Endodermal cell (in vitro differentiated cells): ENCODE measurements around the gene TCEAL8. TPM values are rescaled to one million over a fixed set of nuclear protein-coding genes. Genes with fewer than 3 reads are reported as not detected.
A peak's percentile ranks its signal among the peaks of the same experiment; 100 is the strongest.

Experiments used
- DNase-seq: peaks from one replicate; pipeline ENCODE4 v3.0.0-alpha.2; 2017
- H3K27ac ChIP-seq: 2 replicates; pipeline ENCODE4 v1.5.1; 2013; ENCODE audit warnings: mild to moderate bottlenecking, low read depth, low read length, moderate library complexity
- H3K27me3 ChIP-seq: 2 replicates; pipeline ENCODE4 v1.6.1; 2013; ENCODE audit warnings: mild to moderate bottlenecking, low read length, moderate library complexity; ENCODE audit not compliant: insufficient read depth, control insufficient read depth, poor library complexity, severe bottlenecking
- H3K36me3 ChIP-seq: 2 replicates; pipeline ENCODE4 v1.7.0; 2013; ENCODE audit warnings: mild to moderate bottlenecking, low read length, moderate library complexity; ENCODE audit not compliant: control insufficient read depth, insufficient read depth
- H3K4me1 ChIP-seq: one replicate; pipeline ENCODE4 v1.7.0; 2013; ENCODE audit warnings: low read length; ENCODE audit not compliant: control insufficient read depth, insufficient read depth
- H3K4me3 ChIP-seq: 2 replicates; pipeline ENCODE4 v1.5.1; 2013; ENCODE audit warnings: mild to moderate bottlenecking, low read length, moderate library complexity
- H3K9ac ChIP-seq: 2 replicates; pipeline ENCODE4 v1.6.1; 2013; ENCODE audit warnings: mild to moderate bottlenecking, low read length, moderate library complexity; ENCODE audit not compliant: poor library complexity, severe bottlenecking; ENCODE audit errors: extremely low read depth
- H3K9me3 ChIP-seq: 2 replicates; pipeline ENCODE4 v1.6.1; 2013; ENCODE audit warnings: mild to moderate bottlenecking, low read length, moderate library complexity; ENCODE audit not compliant: control insufficient read depth
- H3K27ac Mint-ChIP-seq: 2 replicates; pipeline ENCODE4 v1.8.0; 2020; ENCODE audit warnings: mixed read lengths
- H3K27me3 Mint-ChIP-seq: 2 replicates; pipeline ENCODE4 v1.8.0; 2021; ENCODE audit warnings: mild to moderate bottlenecking, mixed read lengths; ENCODE audit not compliant: insufficient read depth
- H3K36me3 Mint-ChIP-seq: 2 replicates; pipeline ENCODE4 v1.8.0; 2020; ENCODE audit warnings: low read depth, mixed read lengths
- H3K4me1 Mint-ChIP-seq: 2 replicates; pipeline ENCODE4 v1.8.0; 2020; ENCODE audit warnings: mixed read lengths
- H3K4me3 Mint-ChIP-seq: 2 replicates; pipeline ENCODE4 v1.8.0; 2020; ENCODE audit warnings: mild to moderate bottlenecking, moderate library complexity, mixed read lengths
- H3K9me3 Mint-ChIP-seq: 2 replicates; pipeline ENCODE4 v1.8.0; 2020; ENCODE audit warnings: mild to moderate bottlenecking, mixed read lengths
- WGBS, 2 experiments: methylation state at CpG; one replicate each; pipeline versions ENCODE4 v1.1.5 to v1.1.7; 2013; ENCODE audit warnings: missing lambda C conversion rate in 2 of 2, mixed read lengths in 1 of 2; ENCODE audit not compliant: insufficient coverage in 1 of 2, insufficient read length in 1 of 2; 5-methylcytosine and 5-hydroxymethylcytosine counted together
- long read RNA-seq, 4 experiments: library from polyadenylated mRNA in 2 of 4; library from RNA in 1 of 4; library from capped mRNA in 1 of 4; stranded (forward) in 3 of 4; unstranded in 1 of 4; transcript quantifications; one replicate each; pipeline ENCODE4 v2.0.0, GENCODE V29; 2020 to 2021; ENCODE audit warnings: inconsistent platforms in 1 of 4
- polyA plus RNA-seq, 2 experiments: library from polyadenylated mRNA; stranded (reverse); fragments of 50-300 nt; gene quantifications; one replicate each; pipeline ENCODE4 v1.2.3, GENCODE V29; 2013
- total RNA-seq, 2 donors: library from RNA; stranded (reverse); fragmentation: NEBNext Ultra II Directional in 1 of 2; extraction: Animal tissue kit (Norgen Biotek cat#: 25700) in 1 of 2; gene quantifications; 2 replicates in 1 of 2; 3 replicates in 1 of 2; pipeline ENCODE4 v1.2.1, GENCODE V29; 2021
- TF ChIP-seq, protein P1 (sequence below): fragments of 200-600 bp; sonication (generic); conservative IDR thresholded peaks from 2 replicates; pipeline ENCODE4 v1.5.0; 2021; ENCODE audit warnings: antibody characterized with exemption, mild to moderate bottlenecking

TCEAL8 gene
- 100 to 1,000 TPM in 1 of 2 donors, 10 to 100 TPM in 1; 81.4 to 113 TPM for total RNA-seq
- 89.3 TPM for polyA plus RNA-seq (2013, experiment 1 of 2)
- 87.9 TPM for polyA plus RNA-seq (2013, experiment 2 of 2)
- long read RNA-seq, experiment 1, transcript TCEAL8-201 (2 exons, 1,131 nt) = minor isoform, 14 of 90 reads
- long read RNA-seq, experiment 1, transcript TCEAL8-202 (3 exons, 1,222 nt) = major isoform, 41 of 90 reads
- long read RNA-seq, experiment 1, partial matches to known transcripts = 8 of 90 reads
- long read RNA-seq, experiment 1, other reads (novel, unspliced or antisense) = 27 of 90 reads
- long read RNA-seq, experiment 2, transcript TCEAL8-202 (3 exons, 1,222 nt) = major isoform, 79 of 102 reads
- long read RNA-seq, experiment 2, transcript TCEAL8-201 (2 exons, 1,131 nt) = minor isoform, 18 of 102 reads
- long read RNA-seq, experiment 2, partial matches to known transcripts = 0 of 102 reads
- long read RNA-seq, experiment 2, other reads (novel, unspliced or antisense) = 5 of 102 reads
- long read RNA-seq, experiment 3, transcript TCEAL8-201 (2 exons, 1,131 nt) = minor isoform, 46 of 195 reads
- long read RNA-seq, experiment 3, transcript TCEAL8-202 (3 exons, 1,222 nt) = major isoform, 141 of 195 reads
- long read RNA-seq, experiment 3, partial matches to known transcripts = 3 of 195 reads
- long read RNA-seq, experiment 3, other reads (novel, unspliced or antisense) = 5 of 195 reads
- long read RNA-seq, experiment 4, transcript TCEAL8-201 (2 exons, 1,131 nt) = minor isoform, 111 of 543 reads
- long read RNA-seq, experiment 4, transcript TCEAL8-202 (3 exons, 1,222 nt) = major isoform, 427 of 543 reads
- long read RNA-seq, experiment 4, partial matches to known transcripts = 1 of 543 reads
- long read RNA-seq, experiment 4, other reads (novel, unspliced or antisense) = 4 of 543 reads

DNA sequence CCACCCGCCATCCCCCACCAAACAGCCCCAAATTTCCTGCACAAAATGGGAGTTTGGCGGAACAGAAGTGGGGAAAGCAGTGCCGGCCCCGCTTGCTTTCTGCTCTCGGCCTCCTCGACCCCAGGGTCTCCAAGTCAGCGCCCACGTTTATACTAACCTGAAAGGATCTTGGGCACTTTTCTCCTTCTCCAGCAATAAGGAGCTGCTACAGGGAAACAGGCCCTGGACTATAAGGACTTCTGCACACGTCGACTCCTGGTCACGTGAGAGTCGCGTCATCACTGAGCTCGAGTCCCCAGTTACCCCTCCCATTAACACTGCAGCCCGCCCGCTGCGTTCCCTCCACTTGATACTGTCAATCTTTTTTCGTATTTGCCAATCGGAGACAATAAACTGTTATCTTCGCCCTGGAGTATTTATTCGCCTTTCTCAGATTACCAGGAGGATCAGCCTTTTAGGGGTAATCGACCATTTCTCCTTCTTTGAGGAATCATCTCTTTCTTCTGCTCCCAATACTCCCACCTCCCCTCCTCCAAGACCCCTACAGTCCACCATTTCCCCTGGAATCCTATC lies at the start of gene TCEAL8:
Gene TCEAL8, minus strand, starts transcription at position 235 of the 573 bp plus-strand sequence. CDS start 1,176 bp downstream, outside the sequence.
- Histone ChIP-seq H3K4me3 (peak within 1 kb of the TSS; percentile 91), H3K4me1 (no peaks in the 10 kb centered on the region), H3K9ac (peak within 1 kb of the TSS; percentile 87), H3K36me3 (peaks cover 11% of the 10 kb centered on the region), H3K9me3 (no peaks in the 10 kb centered on the region), H3K27me3 (no peaks in the 10 kb centered on the region), H3K27ac (peak within 1 kb of the TSS; percentile 86)
- peaks cover 6% of the 10 kb centered on the region for H3K9me3 Mint-ChIP-seq
- DNase-seq = peak; percentile 95
- H3K27me3 Mint-ChIP-seq = no peaks in the 10 kb centered on the region
- H3K4me3 Mint-ChIP-seq = peak within 1 kb of the TSS; percentile 93
- H3K27ac Mint-ChIP-seq = peak within 1 kb of the TSS; percentile 97
- WGBS, 2 experiments = 0% methylated on average over 5 to 22 of the region's 22 CpGs
- TF ChIP-seq, protein P1, sequence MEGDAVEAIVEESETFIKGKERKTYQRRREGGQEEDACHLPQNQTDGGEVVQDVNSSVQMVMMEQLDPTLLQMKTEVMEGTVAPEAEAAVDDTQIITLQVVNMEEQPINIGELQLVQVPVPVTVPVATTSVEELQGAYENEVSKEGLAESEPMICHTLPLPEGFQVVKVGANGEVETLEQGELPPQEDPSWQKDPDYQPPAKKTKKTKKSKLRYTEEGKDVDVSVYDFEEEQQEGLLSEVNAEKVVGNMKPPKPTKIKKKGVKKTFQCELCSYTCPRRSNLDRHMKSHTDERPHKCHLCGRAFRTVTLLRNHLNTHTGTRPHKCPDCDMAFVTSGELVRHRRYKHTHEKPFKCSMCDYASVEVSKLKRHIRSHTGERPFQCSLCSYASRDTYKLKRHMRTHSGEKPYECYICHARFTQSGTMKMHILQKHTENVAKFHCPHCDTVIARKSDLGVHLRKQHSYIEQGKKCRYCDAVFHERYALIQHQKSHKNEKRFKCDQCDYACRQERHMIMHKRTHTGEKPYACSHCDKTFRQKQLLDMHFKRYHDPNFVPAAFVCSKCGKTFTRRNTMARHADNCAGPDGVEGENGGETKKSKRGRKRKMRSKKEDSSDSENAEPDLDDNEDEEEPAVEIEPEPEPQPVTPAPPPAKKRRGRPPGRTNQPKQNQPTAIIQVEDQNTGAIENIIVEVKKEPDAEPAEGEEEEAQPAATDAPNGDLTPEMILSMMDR = no peak
- H3K4me1 Mint-ChIP-seq = peaks cover 31% of the 10 kb centered on the region
- H3K36me3 Mint-ChIP-seq = peaks cover 12% of the 10 kb centered on the region

DNA sequence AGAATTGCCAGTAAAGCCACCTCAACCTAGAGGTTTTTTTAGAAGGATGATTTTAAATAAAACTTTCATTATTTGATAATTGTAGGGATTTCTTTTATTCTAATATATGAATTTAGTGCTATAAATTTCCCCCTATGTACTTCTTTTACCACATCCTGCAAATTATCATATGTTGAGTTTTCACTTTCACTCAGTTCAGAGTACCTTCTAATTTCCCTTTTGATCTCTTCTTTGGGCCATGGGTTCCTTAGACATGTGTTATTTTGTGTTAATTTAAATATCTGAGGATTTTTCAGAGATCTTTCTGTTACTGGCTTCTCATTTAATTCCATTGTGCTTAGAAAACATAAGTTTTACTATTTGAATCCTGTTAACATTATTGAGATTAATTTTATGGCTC lies 49.8 kb upstream of the TCEAL8 start:
- no peak overlapping the region for H3K27ac ChIP-seq
- H3K4me3 Mint-ChIP-seq = no peak overlapping the region
- H3K4me3 ChIP-seq = no peak overlapping the region
- H3K36me3 Mint-ChIP-seq = no peaks in the 10 kb centered on the region
- no peaks in the 10 kb centered on the region for H3K4me1 Mint-ChIP-seq
- TF ChIP-seq, protein P1 = no peak
- H3K27me3 ChIP-seq = no peaks in the 10 kb centered on the region
- DNase-seq = no peak
- H3K36me3 ChIP-seq = no peaks in the 10 kb centered on the region
- no peak overlapping the region for H3K9ac ChIP-seq
- H3K9me3 ChIP-seq = no peaks in the 10 kb centered on the region
- H3K27ac Mint-ChIP-seq = no peak overlapping the region
- H3K27me3 Mint-ChIP-seq = peaks cover 10% of the 10 kb centered on the region
- no peaks in the 10 kb centered on the region for H3K9me3 Mint-ChIP-seq
- no peaks in the 10 kb centered on the region for H3K4me1 ChIP-seq

- Histone ChIP-seq H3K9ac (no peak overlapping the region), H3K27ac (no peak overlapping the region), H3K4me1 (no peaks in the 10 kb centered on the region), H3K27me3 (no peaks in the 10 kb centered on the region), H3K36me3 (no peaks in the 10 kb centered on the region), H3K4me3 (no peak overlapping the region), H3K9me3 (no peaks in the 10 kb centered on the region)
- peaks cover 3% of the 10 kb centered on the region for H3K27me3 Mint-ChIP-seq
- 98% methylated on average over 2 of the region's 2 CpGs; no CpG with 5 or more reads in 1 of the 2 experiments for WGBS, 2 experiments
- H3K9me3 Mint-ChIP-seq = peaks cover 20% of the 10 kb centered on the region
- TF ChIP-seq, protein P1 = no peak
- H3K36me3 Mint-ChIP-seq = no peaks in the 10 kb centered on the region
- DNase-seq = no peak
- no peak overlapping the region for H3K4me3 Mint-ChIP-seq
- H3K27ac Mint-ChIP-seq = no peak overlapping the region
- no peaks in the 10 kb centered on the region for H3K4me1 Mint-ChIP-seq
Observed at GRCh38 chrX:103293118-103293517, 38.2 kb upstream of the TCEAL8 start.
